Activated CD4-positive, CD25-positive, alpha-beta regulatory T cell treated with anti-CD3 and anti-CD28 coated beads, Interleukin-2, amount 50 U/mL, for 16 hours (primary cell): ENCODE results near the gene LTB.

Source experiments
- DNase-seq: peaks from one replicate; pipeline ENCODE4 v3.0.0-alpha.2; 2020; ENCODE audit warnings: low read depth, low spot score

LTB gene

GRCh38 chr6:31582230-31582643 lies at the start of gene LTB:
TSS of gene LTB (minus strand) at chr6:31582424. CDS start at chr6:31582417, 7 bp downstream.
- peak; percentile 51 for DNase-seq

- DNase-seq = no peak
Observed at GRCh38 chr6:31631681-31632278, 49.6 kb upstream of the LTB start.

GRCh38 chr6:31631209-31631608 lies 49.0 kb upstream of the LTB start:
- no peak for DNase-seq

- no peak for DNase-seq
Observed at GRCh38 chr6:31630177-31630934, 48.1 kb upstream of the LTB start.

- no peak for DNase-seq
Observed at GRCh38 chr6:31629014-31629413, 46.8 kb upstream of the LTB start.

GRCh38 chr6:31627690-31628287 lies 45.6 kb upstream of the LTB start:
- DNase-seq = no peak

- DNase-seq = no peak
Observed at GRCh38 chr6:31626952-31627351, 44.7 kb upstream of the LTB start.

GRCh38 chr6:31624070-31624469 lies 41.8 kb upstream of the LTB start:
- no peak for DNase-seq

- DNase-seq = no peak
Observed at GRCh38 chr6:31622684-31623091, 40.5 kb upstream of the LTB start.

GRCh38 chr6:31621991-31622390 lies 39.8 kb upstream of the LTB start:
- no peak for DNase-seq

- no peak for DNase-seq
Observed at GRCh38 chr6:31621320-31621939, 39.2 kb upstream of the LTB start.

GRCh38 chr6:31620586-31621319 lies 38.5 kb upstream of the LTB start, which contains the start of gene PRRC2A:
TSS of gene PRRC2A (plus strand) at chr6:31620715. CDS start at chr6:31622790, 2,075 bp downstream.
- no peak for DNase-seq

GRCh38 chr6:31619805-31620585 lies 37.8 kb upstream of the LTB start:
- DNase-seq = peak; percentile 89

- no peak for DNase-seq
Observed at GRCh38 chr6:31617010-31617409, 34.8 kb upstream of the LTB start.

GRCh38 chr6:31615748-31616147 lies 33.5 kb upstream of the LTB start:
- no peak for DNase-seq

- no peak for DNase-seq
Observed at GRCh38 chr6:31614684-31615578, 32.7 kb upstream of the LTB start, which contains the start of gene AIF1. TSS of gene AIF1 (plus strand) at chr6:31615234. CDS start at chr6:31615330, 96 bp downstream.

GRCh38 chr6:31614075-31614619 lies 31.9 kb upstream of the LTB start:
- no peak for DNase-seq

- no peak for DNase-seq
Observed at GRCh38 chr6:31610968-31611367, 28.7 kb upstream of the LTB start.
